Pons (tissue), 1 donor: ENCODE measurements around the gene FAM3A.
A peak's percentile ranks its signal among the peaks of the same experiment; 100 is the strongest.

ENCODE experiments used
- DNase-seq: peaks from one replicate; pipeline ENCODE4 v3.0.0-alpha.2; 2016; ENCODE audit warnings: low spot score

The FAM3A gene

GRCh38 chrX:154478728-154479622 lies 37.1 kb downstream of the FAM3A start, which contains the start of gene LAGE3:
TSS of gene LAGE3 (minus strand) at chrX:154479281. CDS start at chrX:154478915, 366 bp downstream.
- peak; percentile 78 for DNase-seq

GRCh38 chrX:154477891-154478477 lies 38.0 kb downstream of the FAM3A start:
- DNase-seq: no peak

GRCh38 chrX:154476821-154477220 lies 39.2 kb downstream of the FAM3A start:
- DNase-seq: no peak

- no peak for DNase-seq
These were observed 42.3 kb downstream of the FAM3A start for GRCh38 chrX:154473683-154474082.

- no peak for DNase-seq
These were observed 43.1 kb downstream of the FAM3A start for GRCh38 chrX:154472685-154473632.

- DNase-seq: no peak
These were observed 44.0 kb downstream of the FAM3A start for GRCh38 chrX:154471839-154472684.

- DNase-seq: no peak
These were observed 45.0 kb downstream of the FAM3A start for GRCh38 chrX:154470914-154471568.

GRCh38 chrX:154470434-154470833 lies 45.6 kb downstream of the FAM3A start:
- no peak for DNase-seq

- no peak for DNase-seq
These were observed 46.2 kb downstream of the FAM3A start for GRCh38 chrX:154469880-154470279.

GRCh38 chrX:154469114-154469513 lies 46.9 kb downstream of the FAM3A start:
- DNase-seq: no peak

- no peak for DNase-seq
These were observed 47.8 kb downstream of the FAM3A start for GRCh38 chrX:154468217-154468616.

GRCh38 chrX:154467556-154467955 lies 48.5 kb downstream of the FAM3A start:
- DNase-seq: no peak

GRCh38 chrX:154466907-154467306 lies 49.1 kb downstream of the FAM3A start:
- DNase-seq: no peak

- no peak for DNase-seq
These were observed 50.0 kb downstream of the FAM3A start for GRCh38 chrX:154466036-154466435.

GRCh38 chrX:154465601-154466000 lies 50.4 kb downstream of the FAM3A start:
- DNase-seq: no peak

- no peak for DNase-seq
These were observed 51.1 kb downstream of the FAM3A start for GRCh38 chrX:154464806-154465365.

GRCh38 chrX:154463611-154464220 lies 52.3 kb downstream of the FAM3A start:
- DNase-seq: no peak

GRCh38 chrX:154462396-154462795 lies 53.6 kb downstream of the FAM3A start:
- peak; percentile 75 for DNase-seq

- DNase-seq: no peak
These were observed 55.7 kb downstream of the FAM3A start for GRCh38 chrX:154460326-154460725.

GRCh38 chrX:154459832-154460231 lies 56.2 kb downstream of the FAM3A start:
- DNase-seq: no peak
